ENCODE measurements around the gene NT5C1A. TPM values are rescaled to one million over a fixed set of nuclear protein-coding genes. Genes with fewer than 3 reads are reported as not detected.

Gene NT5C1A
- total RNA-seq = not detected in 2 replicates

GRCh38 chr1:39671793-39672550, at the start of gene NT5C1A:
TSS of gene NT5C1A (minus strand) at chr1:39672107. CDS start at chr1:39672038, 69 bp downstream.

GRCh38 chr1:39691383-39692151, 19.7 kb upstream of the NT5C1A start, which contains the start of gene HPCAL4:
TSS of gene HPCAL4 (minus strand) at chr1:39691433. CDS start at chr1:39684603, 6,830 bp downstream.

GRCh38 chr1:39639305-39640130, 32.4 kb downstream of the NT5C1A start, which contains the start of gene HEYL:
TSS of gene HEYL (minus strand) at chr1:39639643. CDS start at chr1:39639625, 18 bp downstream.

Other genes with a start within 250 kb of the NT5C1A start
- gene BMP8A, start 180.5 kb downstream of the NT5C1A start, total RNA-seq = not detected in 2 replicates
- 133 and 198 TPM in 2 replicates for gene PABPC4, start 95.3 kb downstream of the NT5C1A start, total RNA-seq
- gene HEYL, start 32.5 kb downstream of the NT5C1A start, total RNA-seq = 0.09 and 0.22 TPM in 2 replicates
- under 0.01 TPM in 1 of 2 replicates, not detected in the other for gene HPCAL4, start 19.3 kb upstream of the NT5C1A start, total RNA-seq
- gene PPIE, start 66.8 kb upstream of the NT5C1A start, total RNA-seq = 42.7 and 49.2 TPM in 2 replicates
- 6.1 and 6.5 TPM in 2 replicates for gene OXCT2, start 99.2 kb upstream of the NT5C1A start, total RNA-seq
- gene BMP8B, start 116.8 kb upstream of the NT5C1A start, total RNA-seq = under 0.01 and 0.22 TPM in 2 replicates
- 12.7 and 24.1 TPM in 2 replicates for gene TRIT1, start 211.4 kb upstream of the NT5C1A start, total RNA-seq
- 0.22 and 0.26 TPM in 2 replicates for gene MYCL, start 229.8 kb upstream of the NT5C1A start, total RNA-seq